GM19043 (cell line): ENCODE results near the gene STX8.
"Not testable (repeated sequence)": the region's sequence is repeated elsewhere in the genome, so short reads cannot be mapped to it uniquely, and the experiment has no call there.

Experiments
- ATAC-seq: cut with Tn5 transposase; IDR thresholded peaks from one replicate; pipeline ENCODE4 v1.9.1; 2021; ENCODE audit warnings: low read depth; ENCODE audit not compliant: unreplicated experiment

STX8 gene

DNA sequence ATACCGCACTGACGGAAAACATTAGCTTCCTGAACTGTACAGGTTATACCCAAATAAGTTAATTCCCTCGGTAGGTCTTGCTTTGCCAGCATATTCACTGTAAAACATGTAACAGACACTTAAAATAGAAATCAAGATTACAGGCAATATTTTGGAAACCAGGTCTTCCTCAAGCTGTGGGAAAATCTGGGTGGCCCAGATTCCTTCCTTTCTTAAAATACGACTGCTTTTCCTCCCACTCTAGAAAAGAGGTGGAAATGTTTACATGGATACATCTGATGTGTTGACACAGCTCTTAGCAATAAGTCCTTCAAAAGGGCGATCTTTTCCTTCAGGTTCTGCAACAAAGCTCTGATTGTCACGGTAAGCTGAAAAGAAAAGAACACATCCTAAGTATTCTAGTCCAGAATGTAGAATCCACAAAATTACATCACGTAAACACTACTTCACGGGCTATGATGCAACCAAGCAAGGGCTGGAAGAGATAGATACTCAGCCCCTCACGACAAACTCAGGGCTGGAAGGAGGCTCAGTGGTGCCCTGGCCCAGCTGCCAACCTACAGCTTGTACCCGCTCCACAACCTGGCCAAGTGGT, 18.4 kb downstream of the STX8 start:
- ATAC-seq: no peak

DNA sequence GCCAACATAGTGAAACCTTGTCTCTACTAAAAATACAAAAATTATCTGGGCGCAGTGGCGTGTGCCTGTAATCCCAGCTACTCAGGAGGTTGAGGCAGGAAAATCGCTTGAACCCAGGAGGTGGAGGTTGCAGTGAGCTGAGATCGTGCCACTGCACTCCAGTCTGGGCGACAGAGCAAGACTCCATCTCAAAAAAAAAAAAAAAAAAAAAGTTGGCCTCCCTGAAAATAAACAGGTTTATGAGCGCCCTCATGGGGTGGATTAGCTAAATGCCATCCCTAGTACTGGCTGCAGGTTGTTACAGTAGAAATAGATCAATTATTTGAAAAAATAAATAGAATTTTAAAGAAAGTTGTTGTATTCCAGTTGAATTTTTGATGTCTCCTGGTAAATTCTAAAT, 20.9 kb downstream of the STX8 start:
- ATAC-seq: not testable (repeated sequence)

DNA sequence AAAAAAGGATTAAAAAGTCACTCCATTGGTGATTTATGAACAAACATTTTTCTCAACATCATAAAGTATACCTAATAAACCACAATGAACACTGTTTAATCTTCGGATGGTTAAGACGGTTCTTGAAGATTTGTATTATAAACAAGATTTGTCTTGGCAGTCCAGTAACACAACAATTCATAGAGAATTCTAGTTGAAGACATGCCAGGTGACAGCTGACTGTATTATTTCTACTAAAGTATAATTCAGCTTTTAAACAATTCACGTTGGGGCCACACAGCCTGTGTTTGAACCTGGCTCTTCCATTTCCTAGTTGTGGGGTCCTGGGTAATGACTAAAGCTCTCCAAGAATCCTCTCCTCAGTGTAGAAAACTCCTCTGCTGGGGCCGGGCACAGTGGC, 22.0 kb downstream of the STX8 start:
- no peak for ATAC-seq

DNA sequence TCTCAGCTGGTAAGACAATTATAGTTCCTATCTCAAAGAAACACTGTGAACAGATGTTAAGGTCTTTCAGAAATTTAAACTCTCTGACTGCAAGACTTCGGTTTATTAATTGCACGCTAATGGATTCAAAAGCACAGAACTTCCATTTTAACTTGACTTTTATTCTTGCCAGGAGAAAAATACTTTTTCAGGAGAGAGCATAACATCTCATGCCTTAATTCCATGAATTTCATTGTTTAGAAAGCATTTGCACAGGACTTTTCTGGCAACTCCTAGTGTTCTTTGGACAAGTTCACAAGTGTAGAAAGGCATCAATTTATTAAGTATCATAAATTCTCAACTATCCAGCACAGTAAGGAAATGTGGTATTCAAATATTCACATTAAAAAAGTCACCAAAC, 22.4 kb downstream of the STX8 start:
- ATAC-seq: no peak

DNA sequence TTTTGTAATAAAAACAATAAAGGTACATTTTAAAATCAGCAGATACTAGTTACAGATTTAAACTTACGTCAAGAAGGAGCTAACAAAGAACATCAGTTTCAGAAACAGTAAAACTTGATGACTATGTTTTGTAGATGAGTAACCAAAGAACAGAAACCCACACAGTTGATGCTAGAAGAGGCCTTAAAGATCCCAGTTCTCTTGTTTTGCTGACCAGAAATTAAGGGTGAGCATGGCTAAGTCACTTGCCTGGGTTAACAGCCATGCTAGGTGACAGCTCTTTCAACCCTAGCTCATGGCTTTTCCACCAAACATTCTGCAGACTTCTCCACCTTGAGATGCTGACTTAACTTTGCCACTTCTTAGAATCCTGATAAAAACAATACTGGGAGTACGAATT, 26.4 kb downstream of the STX8 start:
- no peak for ATAC-seq

DNA sequence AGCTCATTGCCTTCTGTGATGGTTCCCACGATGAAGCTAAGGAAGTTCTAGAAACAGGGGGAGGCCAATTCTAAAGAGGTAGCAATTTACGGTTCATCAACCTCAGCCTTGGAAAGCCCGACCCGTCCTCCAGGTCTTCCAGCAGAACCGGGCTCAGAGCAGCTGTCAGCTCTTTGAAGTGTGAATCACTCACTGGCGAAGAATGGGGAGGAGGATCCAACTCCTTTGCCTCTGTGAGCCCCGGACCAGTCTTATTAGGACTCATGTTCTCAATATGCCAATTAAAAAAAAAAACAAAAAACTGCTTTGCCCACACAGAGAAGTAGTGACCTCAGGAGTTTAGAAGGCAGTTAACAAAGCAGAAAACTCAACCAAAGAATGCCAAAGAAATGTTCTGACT, 31.4 kb downstream of the STX8 start:
- ATAC-seq: no peak

DNA sequence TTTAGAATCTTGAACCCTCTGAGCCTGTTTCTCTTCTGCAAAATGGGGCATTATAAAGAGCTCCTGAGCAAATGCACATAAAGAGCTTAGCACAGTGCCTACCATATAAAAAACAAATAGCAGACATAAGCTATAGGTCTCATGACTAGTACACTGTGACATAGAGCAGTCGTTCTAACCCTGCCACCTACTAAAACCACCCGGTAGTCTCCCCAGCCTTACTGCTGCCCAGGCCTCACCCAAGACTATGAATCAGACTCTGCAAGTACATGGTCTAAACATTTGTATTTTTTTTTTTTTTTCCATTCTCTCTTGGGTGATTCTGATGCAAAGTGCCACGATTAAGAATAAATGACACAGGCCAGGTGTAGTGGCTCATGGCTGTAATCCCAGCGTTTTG, 33.9 kb downstream of the STX8 start:
- ATAC-seq: no peak

DNA sequence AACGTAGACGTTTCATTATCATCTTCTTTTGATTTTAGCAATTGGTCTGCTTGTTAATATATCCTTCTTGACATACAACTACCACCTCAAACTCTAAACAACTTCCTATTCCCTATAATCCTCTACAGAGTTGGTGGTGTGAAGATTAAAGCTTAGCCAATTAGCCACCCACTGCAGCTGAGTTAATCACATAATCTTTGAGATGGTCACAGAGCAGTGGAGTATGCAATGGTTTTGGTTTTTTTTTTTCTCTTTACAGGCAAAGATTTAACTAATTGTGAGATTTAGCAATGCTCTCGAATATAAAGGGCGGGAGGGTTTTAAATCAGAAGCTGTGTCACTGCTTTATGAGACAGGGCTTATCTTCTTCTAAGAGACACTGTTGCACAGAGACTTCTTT, 37.0 kb downstream of the STX8 start:
- no peak for ATAC-seq

DNA sequence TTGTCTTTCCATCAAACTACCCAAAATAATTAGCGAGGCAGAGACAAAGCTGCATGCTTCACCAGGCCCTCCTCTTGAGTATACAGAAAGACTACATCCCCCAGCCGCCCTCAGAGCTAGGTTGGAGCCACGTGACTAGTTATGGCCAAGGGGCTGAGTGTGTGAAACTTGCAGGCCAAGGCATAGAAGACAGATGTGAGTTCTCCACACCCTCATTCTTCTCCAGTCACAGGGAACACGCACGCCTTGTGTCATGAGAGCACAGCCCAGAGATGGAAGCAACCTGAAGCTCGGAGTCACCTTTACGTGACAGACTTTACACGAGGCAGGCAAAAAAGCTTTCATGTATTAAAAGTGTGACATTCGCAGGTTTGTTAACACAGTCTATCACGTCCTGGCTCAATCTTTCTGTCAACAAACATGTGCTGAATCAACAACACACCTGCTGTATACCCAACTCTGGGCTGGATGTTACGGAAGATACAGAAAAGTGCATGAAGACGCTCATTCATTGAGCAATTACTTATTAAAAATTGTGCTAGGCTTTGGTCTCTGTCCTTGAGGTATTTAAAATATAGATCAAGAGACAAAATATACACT, 38.3 kb downstream of the STX8 start:
- no peak for ATAC-seq

DNA sequence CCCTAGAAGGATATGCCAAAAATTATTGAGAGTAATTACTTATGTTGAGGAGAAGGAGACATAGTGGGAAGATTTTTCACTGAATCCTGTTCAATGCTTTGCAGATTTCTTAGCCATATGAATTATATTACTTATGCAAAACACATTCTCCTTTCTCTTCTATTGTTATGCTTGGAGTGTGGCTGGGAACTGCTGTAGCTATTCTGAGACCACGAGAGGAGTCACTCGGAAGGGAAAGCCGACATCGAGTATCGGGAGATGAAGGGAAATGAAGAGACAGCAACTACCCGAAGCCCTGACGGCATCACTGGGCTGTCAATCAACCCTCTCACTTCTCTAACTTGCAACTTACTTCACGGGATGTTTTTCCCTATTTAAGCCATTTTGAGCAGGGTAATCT, 39.6 kb downstream of the STX8 start:
- ATAC-seq: no peak

DNA sequence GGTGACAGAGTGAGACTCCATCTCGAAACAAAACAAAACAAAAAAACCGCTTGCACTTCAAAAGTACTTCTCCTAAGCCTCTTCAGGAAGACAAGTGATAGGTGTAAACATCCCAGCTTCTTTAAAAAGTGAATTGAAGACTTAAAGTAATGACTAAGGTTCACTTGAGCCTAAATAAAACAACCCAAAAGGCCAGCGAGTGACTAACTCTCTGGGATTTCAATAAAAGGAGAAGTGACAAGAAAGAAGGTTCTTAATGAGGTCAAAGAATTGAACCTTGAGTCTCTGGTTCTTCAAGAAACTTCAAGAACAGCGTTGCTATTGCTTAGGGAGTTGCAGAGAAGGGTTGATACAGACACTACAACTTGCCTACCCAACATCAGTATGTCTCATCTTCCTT, 42.2 kb downstream of the STX8 start:
- no peak for ATAC-seq

DNA sequence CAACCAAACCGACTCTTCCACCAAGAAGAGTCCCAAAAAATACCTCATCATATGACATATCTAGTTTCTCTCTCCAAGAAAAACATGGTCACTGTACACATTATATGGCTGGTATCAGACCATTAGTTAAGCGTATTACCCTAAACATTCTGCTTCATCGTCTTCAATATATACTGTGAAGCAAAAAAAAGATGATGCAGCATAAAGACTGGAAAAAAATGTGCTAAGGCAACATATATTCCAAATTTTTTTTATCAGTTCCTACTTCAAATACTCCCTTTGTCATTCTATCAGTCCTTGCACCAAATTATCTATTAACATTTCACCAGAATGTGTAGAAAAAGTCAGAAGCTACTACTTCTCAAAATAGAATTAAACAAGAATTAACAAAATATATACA, 42.9 kb downstream of the STX8 start:
- no peak for ATAC-seq

DNA sequence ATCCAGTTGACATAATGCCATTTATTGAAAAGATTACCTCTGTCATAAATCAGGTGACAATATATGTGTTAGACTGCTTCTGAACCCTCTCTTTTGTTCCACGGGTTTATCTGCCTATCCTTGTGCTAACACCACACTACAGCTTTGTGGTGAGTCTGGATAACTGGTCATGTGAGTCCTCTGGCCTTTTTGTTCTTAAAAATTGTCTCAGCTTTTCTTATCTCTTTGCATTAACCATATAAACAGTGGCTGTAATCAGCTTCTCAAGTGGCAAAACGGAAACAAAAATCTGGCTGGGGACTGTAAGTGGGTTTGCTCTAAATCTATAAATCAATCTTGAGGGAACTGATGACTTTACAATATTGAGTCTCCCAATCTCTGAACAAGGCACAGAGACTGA, 44.6 kb downstream of the STX8 start:
- no peak for ATAC-seq

DNA sequence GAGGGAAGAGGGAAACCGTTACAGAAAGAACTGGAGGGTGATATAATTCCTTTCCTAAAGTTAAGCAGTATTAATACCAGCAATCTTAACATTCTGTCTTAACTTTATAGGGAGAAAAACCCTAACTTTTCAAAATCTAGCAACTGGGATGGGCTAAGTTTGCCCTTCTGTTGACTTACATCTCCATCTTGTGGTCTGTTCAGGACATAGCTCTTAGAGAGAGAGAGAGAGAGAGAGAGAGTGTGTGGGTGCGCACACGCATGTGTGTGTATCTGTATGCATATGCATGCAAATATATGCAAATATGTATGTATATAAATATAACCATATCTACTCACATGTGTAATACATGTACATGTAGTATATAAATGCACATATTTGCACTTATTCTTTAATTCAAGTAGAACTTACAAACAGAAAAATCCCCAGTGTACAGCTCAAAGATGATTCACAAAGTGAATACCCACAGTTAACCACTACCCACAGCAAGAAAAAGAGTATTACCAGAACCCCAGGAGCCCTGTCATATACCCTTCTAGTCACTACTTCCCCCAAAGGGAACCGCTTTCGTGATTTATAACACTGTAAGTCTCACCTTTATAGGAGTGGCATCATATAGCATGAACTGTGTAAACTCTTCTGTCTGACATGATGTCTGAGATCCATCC, 46.5 kb downstream of the STX8 start:
- no peak for ATAC-seq

DNA sequence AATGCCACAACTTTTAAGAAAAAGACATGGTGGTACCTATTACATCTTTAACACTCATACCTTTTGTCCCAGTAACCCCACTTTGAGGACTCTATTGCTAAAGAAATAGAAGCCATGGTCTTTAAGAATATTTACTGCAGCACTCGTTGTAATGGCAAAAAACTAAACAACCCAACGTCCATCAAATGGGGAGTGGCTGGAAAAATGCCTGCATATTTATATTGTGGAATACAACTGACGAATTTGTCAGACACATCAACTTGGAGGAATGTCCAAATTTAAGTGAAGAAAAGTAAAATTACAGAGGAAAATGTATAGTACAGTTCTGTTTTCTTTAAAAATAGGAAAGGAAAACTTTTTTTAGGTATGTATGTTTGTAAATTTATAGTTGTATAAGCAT, 47.8 kb downstream of the STX8 start:
- no peak for ATAC-seq

DNA sequence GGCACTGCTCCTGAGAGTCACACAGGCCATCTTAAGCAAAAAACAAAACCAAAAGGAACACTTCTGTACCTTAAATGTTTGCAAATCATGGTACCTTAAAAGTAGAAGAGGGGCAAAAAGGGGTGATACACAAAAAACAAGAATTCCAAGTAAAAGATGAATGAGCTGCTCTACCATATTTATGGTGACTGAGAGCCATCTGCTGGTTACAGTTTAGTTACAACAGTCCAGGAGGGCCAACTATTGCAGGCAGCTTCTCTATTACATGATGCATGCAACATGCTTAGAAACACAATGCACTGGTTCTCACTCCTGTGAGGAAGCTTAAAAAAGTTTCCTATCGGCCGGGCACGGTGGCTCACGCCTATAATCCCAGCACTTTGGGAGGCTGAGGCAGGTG, 53.5 kb downstream of the STX8 start:
- no peak for ATAC-seq

DNA sequence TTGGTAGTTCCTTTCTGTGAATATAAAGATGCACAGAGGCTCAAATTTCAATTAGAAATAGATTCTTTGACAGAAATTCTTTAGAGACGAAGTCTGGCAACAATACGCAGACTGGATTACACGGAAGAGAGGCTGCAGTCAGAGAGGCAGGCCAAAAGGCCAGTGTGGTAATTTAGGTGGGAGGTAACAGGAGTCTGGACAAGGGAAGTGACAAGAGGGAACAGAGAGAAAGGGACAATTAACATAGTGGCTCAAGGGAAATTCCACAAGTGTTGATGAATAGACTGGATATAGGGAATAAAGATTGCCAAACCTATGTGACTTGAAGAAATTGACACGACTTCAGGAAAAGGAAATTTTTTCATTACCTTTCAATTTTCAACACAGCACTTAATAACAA, 54.6 kb downstream of the STX8 start:
- no peak for ATAC-seq

DNA sequence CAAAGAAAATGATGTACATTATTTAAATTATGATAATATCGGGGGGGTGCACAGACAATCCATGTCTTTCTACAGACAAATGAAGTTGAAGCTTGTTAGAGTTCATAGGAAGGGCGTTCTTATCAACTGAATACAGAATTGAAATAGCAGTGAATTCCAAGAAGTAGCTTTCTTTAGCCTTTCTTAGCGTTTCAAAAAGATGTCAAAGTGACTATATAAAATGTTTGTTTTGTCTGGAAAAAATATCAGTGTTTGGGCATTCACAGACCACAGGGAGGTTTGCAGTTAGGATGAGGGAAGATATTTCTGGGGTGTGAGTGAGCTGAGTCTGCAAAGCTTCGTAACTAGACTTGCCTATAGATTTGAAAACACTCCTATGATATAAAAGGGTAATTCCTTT, 55.0 kb downstream of the STX8 start:
- no peak for ATAC-seq

DNA sequence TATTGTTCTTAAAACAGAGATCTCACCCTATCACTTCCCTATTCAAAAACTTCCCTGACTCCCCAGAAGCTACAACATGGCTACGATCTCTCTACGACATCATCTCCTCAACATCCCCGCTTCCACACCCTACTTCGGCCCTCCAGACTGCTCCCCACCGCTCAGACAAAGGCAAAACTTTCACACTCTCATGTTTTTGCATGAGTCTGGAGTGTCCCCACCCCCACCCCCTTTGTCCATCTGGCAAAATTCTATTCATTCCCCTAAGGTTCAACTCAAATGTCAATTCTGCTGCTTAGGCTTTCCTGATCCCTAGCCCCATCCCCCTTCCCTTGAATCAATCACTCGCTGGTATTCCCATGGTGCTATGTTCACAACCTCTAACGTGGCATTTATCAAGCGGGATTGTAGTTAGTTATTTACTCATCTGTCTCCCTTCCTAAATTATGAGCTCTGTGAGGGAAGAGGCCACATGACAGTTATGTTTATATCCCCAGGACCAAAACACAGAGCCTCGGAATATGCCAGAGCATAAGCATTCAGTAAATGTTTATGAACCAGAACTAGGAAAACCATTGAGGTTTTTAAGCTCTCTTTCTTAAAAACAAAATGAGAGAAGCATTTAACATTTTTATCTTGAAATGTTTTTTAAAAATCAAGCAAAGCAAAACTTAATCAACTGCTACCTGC, 55.9 kb downstream of the STX8 start:
- ATAC-seq: no peak

DNA sequence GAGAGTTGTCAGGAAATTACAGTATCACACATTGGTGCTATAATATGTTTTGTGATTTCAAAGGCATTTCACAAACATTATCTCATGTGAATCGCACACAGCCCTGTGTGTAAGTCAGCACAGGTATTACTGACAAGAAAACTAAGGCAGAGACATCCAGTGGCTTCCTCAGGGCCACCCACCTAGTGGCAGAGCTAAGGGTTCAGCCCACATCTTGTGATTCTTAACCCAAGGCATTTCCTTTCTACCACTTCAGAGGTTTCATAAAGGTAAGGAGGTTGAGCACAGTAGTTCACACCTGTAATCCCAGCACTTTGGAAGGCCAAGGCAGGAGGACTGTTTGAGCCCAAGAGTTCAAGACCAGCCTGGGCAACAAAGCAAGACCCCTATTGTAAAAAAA, 58.2 kb downstream of the STX8 start:
- no peak for ATAC-seq

DNA sequence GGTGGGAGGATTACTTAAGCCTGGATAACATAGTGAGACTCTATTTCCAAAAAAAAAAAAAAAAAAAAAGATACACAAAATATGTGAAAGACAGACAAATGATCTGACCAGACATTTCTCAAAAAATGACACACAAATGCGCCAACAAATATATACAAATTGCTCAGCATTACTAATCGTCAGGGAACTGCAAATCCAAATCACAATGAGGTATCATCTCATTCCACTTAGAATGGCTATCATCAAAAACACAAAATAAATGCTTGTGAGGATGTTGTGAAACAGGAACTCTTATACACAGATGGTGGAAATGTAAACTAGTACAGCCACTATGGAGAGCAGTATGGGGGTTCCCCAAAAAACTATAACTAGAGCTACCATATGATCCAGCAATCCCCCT, 62.4 kb downstream of the STX8 start:
- ATAC-seq: no peak
